Fibroblast of skin of abdomen (primary cell): ENCODE measurements around the gene MRPL14.
"Not testable (repeated sequence)": the region's sequence is repeated elsewhere in the genome, so short reads cannot be mapped to it uniquely, and the experiment has no call there.

Experiments used
- DNase-seq: peaks from one replicate; pipeline ENCODE4 v3.0.0-alpha.2; 2013

Gene MRPL14

DNA sequence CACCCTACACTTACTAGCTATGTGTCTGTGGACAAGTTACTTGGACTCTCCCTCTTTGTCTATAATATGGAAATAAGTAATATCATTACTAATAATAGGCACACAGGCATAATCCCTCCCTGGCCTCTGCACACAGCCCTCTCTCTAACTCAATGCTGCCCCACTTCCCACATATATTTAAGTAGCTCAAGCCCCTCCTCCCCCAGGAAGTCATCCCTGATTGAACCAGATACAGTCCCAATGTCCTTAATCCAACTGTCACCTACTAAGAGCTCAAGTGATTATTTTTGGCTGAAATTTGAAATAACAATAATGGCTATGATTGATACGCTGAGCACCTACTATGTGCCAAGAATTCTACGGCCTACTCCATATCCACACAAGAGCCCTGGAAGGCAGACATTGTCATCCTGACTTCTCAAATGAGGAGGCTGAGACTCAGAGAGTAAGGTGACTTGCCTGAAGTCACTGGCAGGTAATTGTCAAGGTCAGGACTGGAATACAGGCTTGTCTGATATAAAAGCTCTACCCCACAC is 29.4 kb downstream of the MRPL14 start:
- no peak for DNase-seq

DNA sequence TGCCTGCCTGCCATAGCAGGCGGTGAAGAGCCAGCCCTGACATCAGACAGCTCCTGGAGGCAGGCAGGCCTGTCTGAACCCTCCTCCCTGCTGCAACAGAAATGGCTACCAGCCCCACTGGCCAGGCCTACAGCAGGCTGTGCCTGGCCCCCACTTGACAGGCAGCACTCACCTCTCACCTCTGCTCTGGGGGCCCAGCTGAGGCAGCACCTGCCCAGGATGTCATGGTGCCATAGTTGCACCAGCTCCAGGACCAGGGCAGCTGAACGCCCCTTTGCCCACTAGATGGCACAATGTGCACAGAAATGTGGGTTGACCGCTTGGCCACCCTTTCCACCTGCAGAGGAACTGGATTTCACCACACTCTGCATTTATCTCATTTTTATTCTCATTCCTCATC is 30.6 kb downstream of the MRPL14 start:
- DNase-seq: peak; percentile 62

DNA sequence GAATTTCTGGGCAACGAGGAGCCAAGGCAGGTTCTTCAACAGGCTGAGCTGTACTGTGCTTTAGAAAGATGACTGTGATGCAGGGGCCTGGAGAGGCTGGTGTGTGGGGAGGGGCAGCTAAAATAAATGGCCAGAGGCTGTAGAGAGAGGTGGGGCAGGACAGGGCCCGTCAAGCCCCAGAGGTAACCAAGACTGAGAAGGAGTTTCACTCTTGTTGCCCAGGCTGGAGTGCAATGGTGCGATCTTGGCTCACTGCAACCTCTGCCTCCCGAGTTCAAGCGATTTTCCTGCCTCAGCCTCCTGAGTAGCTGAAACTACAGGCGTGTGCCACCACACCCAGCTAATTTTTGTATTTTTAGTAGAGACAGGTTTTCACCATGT is 32.0 kb downstream of the MRPL14 start:
- not testable (repeated sequence) for DNase-seq

- no peak for DNase-seq
Observed at GRCh38 chr6:44094403-44095242, 32.6 kb downstream of the MRPL14 start.

GRCh38 chr6:44093750-44094402 is 33.4 kb downstream of the MRPL14 start:
- no peak for DNase-seq

DNA sequence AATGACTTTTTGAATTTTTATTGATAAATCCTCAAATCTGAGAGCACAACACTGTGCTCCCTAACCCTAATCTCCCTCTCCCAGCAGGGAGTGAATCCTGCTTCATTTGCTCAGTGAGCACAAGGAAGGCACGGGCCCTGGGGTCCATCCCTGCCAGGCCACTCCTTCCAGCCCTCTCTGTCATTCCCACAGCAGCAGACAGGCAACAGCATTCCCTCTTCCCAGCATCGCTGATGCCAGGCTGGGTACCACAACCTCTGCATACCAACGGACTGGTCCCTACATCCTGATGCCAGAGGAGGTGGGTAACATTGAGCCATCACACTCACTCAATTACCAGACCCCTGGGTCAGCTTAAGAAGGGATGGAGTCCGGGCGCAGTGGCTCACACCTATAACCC is 34.2 kb downstream of the MRPL14 start:
- no peak for DNase-seq

DNA sequence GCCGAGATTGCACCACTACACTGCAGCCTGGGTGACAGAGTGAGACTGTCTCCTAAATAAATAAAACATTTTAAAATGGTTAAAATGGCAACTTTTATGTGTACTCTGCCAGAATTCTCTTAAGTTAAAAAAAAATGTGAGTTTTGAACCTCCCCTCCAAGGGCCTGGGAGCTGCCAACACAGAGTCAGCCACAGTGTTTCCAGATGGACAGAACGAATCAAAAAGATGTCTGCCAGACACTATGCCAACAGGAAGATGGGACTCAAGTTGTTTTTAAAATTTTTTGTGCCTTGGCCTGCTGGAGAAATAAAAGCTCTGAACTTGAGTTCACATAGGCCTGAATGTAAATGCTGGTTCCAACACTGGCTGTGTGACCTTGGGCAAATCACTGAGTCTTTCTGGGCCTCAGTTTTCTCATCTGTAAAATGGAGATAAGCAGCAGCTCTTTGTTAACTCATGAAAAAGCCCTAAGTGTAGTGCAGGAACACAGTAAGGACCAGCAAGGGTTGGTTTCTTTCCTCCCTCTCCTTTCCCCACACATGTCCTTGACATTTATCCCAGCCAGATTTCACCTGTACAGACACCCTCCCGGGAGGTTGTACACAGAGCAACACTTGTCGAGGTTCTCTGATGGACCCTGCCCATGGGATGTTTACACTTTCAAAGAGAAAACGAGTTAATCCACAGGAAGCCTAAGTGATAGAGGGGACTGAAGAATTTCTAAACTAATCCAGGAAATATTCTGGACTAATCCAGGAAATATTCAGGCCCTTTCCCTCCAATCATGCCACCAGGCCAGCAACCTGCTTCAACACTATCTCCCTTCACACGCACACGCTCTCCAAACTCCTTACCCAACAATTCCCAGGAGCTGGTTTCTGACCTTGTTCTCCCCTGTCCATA is 35.0 kb downstream of the MRPL14 start:
- no peak for DNase-seq

- not testable (repeated sequence) for DNase-seq
Observed at GRCh38 chr6:44091356-44091755, 35.9 kb downstream of the MRPL14 start.

DNA sequence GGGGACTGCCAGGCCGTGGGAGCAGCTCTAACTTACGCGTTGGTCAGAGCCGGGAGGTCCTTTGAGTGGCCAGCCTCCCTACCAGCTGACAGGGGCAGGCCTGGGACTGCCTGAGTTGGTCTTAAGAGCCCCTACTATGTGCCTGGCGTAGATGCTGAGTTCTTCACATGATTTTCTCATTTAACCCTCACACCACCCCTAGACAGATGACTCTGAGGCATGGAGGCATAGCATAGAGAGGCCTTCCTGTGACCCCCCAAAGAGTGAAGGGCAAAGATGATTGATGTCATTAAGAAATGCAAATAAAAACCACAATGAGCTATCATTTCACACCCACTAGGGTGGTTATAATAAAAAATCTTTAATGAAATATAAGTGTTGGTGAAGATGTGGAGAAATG is 36.8 kb downstream of the MRPL14 start:
- DNase-seq: no peak

DNA sequence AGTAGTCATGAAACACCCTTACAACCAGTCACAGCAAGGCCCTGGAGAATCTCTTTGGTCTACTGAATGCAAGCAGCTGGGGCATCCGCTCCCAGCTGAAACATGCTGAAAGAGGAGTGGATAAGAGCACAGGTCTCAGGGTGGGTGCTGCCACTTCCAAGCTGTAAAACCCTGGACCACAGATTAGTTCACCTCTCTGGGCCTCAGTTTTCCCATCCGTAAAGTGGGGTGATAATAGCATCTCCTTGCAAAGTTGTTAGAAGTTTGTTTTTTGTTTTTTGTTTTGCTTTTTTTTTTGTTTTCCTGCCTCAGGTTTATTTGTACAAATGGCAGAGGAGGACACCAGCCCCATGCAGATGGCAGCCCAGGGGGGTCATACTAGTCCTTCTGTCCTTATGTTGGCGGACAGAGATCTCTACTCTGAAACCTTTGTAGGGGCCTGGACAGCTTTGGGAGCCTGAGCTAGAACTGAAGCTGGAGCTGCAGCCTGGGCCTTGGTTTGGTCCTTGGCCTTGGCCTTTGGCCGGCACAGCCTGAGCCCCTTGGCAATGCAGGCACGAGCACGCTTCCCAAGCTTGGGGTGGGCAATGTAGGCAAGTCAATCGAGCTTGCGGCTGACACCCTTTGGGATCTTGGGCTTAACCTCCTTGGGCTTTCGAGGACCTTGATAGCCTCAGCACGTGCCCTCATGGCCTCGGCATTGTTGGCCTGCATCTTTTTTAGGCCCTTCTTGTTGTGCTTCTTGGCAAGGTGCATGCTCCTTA is 38.2 kb downstream of the MRPL14 start:
- DNase-seq: no peak

DNA sequence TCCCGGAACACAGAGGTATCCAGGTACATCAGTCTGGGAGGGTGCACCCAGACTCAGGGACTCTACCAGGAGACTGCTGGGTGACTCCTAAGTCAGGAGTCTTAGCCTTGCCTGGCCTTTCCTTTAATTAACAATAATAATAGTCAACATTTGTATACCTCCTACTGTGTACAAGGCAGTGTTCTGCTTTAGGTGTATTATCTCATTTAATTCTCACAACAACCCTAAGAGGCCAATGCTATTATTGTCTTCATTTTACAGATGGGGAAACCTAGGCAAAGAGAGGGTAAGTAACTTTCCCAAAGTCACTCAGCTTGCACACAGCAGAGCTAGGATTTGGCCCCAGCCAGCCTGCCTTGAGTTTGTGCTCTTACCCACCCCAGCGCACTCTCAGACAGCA is 39.6 kb downstream of the MRPL14 start:
- DNase-seq: no peak

GRCh38 chr6:44086931-44087574 is 40.2 kb downstream of the MRPL14 start:
- no peak for DNase-seq

DNA sequence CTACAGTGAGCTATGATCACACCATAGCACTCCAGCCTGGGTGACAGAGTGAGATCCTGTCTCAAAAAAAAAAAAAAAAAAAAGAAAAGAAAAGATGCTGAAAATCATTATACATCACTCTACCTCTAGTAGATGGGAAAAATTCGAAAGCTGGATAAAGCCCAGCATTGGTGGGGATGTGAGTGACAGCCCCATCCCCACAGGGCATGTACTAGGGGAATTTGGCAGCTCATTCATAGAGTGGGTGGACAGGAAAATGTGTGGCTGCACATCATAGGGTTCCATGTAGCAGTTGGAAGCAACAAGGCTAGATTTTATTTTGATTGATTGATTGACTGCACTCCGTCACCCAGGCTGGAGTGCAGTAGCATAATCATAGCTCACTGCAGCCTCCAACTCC is 42.0 kb downstream of the MRPL14 start:
- no peak for DNase-seq

- peak; percentile 74 for DNase-seq
Observed at GRCh38 chr6:44084231-44085014, 42.8 kb downstream of the MRPL14 start.

DNA sequence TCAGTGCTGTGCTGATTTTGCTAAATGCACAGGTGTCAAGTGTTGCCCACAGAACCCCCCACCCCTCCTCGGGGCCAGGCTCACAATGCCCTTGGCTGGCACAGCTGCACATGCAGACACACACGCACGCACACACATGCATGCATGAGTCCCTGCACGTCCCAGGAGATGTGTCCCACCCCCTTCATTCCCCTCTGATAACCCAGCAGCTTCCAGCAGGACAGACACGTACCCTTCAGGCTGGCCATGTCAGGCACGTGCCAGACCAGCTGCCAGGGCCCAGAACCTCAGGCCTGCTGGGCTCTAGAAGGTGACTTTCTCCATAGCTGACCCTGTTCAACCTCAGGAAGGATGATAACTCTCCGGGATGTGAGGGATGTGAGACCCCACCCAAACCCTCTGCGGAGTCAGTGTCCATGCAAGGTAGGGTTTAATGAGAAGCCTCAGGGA is 44.4 kb downstream of the MRPL14 start:
- no peak for DNase-seq

DNA sequence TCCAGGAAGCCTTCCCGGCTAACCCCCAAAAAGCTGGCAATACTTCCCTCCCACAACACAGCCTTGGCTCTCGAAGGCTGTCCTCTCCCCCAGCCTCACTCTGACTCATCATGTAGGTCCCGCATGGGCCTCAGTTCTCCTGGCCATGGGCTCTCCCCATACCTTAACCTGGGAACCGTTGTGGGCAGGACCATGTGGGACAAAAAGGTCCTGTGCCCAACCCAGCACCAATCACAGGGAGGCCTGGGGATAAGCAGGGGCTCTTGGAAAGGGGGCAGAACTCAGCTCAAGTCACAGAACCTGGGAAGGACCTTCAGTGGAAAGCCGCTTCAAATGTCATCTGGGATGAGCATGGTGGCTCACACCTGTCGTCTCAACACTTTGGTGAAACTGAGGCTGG is 45.5 kb downstream of the MRPL14 start:
- DNase-seq: no peak

DNA sequence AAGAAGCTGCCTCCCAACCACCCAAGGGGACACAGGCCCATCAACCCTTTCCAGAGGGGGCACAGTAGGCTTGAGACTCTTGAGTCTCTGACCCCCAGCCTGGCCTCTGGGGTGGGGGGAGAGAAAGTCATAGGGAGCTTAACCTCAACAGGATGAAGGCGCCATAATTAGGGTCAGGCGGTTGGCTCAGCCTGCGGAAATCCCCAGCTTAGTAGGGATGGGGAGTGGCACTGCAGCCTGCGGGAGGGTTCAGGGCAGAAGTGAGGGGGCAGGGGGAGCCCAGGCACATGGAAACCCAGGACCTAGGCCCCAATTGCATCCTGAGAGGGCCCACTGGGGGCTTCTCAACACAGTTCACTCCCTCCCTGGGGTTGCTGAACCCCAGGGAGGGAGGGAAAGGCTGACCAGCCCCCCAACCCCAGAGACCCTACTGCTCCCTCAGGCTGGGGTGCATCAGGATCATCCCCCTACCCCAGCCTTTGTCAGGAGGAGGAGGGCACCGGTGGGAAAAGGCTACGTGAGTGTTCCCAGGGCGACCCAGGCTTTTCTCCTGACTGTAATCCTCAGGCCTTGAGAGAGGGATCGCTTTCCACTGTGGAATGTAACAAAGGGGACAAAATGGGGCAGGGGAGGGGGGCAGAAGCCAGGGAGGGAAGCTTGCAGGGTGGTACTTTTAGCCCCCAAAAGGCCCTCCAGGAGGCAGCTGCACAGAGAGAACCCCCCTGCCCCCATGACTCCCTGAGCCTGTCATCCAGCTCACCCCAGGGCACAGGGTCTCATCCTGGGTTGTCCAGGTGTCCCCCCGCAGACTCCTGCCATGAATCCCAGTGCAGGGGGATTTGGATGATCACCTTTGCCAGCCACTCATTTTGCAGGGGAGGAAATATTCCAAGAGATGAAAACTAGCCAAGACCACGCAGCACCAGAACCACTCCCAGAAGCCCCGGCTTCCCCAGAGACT is 46.4 kb downstream of the MRPL14 start:
- DNase-seq: no peak

GRCh38 chr6:44079672-44080071 is 47.6 kb downstream of the MRPL14 start:
- no peak for DNase-seq
